Colon (tissue), 2 donors: ENCODE data around the gene CACNG4.

Experiments
- FAIRE-seq: peaks from 2 replicates; lab custom pipeline; 2012; peaks lifted over from hg19 to GRCh38; lab: Jason Lieb, UNC
- donor health status: control.
- donor health status: control.

Gene CACNG4

GRCh38 chr17:67043283-67043682 lies 78.8 kb downstream of the CACNG4 start:
- FAIRE-seq: no peak

GRCh38 chr17:67044016-67044772 lies 79.7 kb downstream of the CACNG4 start, which contains the start of gene CACNG1:
TSS of gene CACNG1 (plus strand) at chr17:67044554. CDS start at chr17:67044661, 107 bp downstream.
- no peak for FAIRE-seq

GRCh38 chr17:67044940-67045339 lies 80.4 kb downstream of the CACNG4 start:
- no peak for FAIRE-seq

GRCh38 chr17:67046398-67046797 lies 81.9 kb downstream of the CACNG4 start:
- FAIRE-seq: no peak

- FAIRE-seq: no peak
These were observed 82.9 kb downstream of the CACNG4 start for GRCh38 chr17:67047382-67047781.

- FAIRE-seq: no peak
These were observed 84.7 kb downstream of the CACNG4 start for GRCh38 chr17:67049025-67049739.

- no peak for FAIRE-seq
These were observed 85.6 kb downstream of the CACNG4 start for GRCh38 chr17:67050066-67050465.

GRCh38 chr17:67050471-67051154 lies 86.1 kb downstream of the CACNG4 start:
- no peak for FAIRE-seq

GRCh38 chr17:67051155-67051538 lies 86.6 kb downstream of the CACNG4 start:
- no peak for FAIRE-seq

- no peak for FAIRE-seq
These were observed 87.3 kb downstream of the CACNG4 start for GRCh38 chr17:67051837-67052236.

GRCh38 chr17:67052720-67053437 lies 88.4 kb downstream of the CACNG4 start:
- FAIRE-seq: no peak

- FAIRE-seq: no peak
These were observed 89.0 kb downstream of the CACNG4 start for GRCh38 chr17:67053438-67054000.

GRCh38 chr17:67054011-67054591 lies 89.6 kb downstream of the CACNG4 start:
- no peak for FAIRE-seq

- no peak for FAIRE-seq
These were observed 90.1 kb downstream of the CACNG4 start for GRCh38 chr17:67054608-67055007.

- FAIRE-seq: no peak
These were observed 90.5 kb downstream of the CACNG4 start for GRCh38 chr17:67055041-67055443.

- FAIRE-seq: no peak
These were observed 91.6 kb downstream of the CACNG4 start for GRCh38 chr17:67055811-67056745.

- no peak for FAIRE-seq
These were observed 92.4 kb downstream of the CACNG4 start for GRCh38 chr17:67056746-67057490.

- FAIRE-seq: no peak
These were observed 93.5 kb downstream of the CACNG4 start for GRCh38 chr17:67058036-67058435.

- FAIRE-seq: no peak
These were observed 94.9 kb downstream of the CACNG4 start for GRCh38 chr17:67059372-67059771.

GRCh38 chr17:67063141-67063540 lies 98.6 kb downstream of the CACNG4 start:
- FAIRE-seq: no peak
